ENCODE data around the gene PAPOLG. TPM values are rescaled to one million over a fixed set of nuclear protein-coding genes. Genes with fewer than 3 reads are reported as not detected.

The PAPOLG gene
- total RNA-seq, 2 donors from 2014 or later = 23.2 to 34.1 TPM

DNA sequence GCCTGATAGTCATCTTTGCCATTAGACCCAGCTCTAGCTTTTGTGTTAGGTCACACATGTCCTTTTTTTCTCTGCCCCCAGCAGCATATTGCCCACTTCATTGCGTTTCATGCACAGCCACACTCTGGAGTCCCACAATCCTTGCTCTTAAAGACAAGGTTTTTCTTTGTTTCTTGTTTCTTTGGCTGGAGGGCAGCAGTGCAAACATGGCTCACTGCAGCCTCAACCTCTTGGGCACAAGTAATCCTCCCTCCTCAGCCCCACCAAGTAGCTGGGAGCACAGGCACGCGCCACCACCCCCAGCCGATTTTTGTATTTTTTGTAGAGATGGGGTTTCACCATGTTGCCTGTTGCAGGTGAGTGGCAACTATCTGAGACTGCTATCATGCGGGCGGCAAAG, 16.9 kb upstream of the PAPOLG start:
- Histone ChIP-seq H3K27ac (ENCODE audit: low read depth, low read length) (no peak overlapping the region), H3K9me3 (ENCODE audit: control insufficient read depth, low read length) (no peaks in the 10 kb centered on the region), H3K27me3 (ENCODE audit: control insufficient read depth, insufficient read depth, low read length, poor library complexity, severe bottlenecking) (peaks cover 21% of the 10 kb centered on the region), H3K4me1 (ENCODE audit: control insufficient read depth, insufficient read depth, low read length) (no peaks in the 10 kb centered on the region), H3K4me3 (ENCODE audit: low read length) (no peak overlapping the region), H3K36me3 (ENCODE audit: control insufficient read depth, insufficient read depth, low read length) (no peaks in the 10 kb centered on the region), H3K9ac (ENCODE audit: extremely low read depth, low read length, poor library complexity, severe bottlenecking) (no peak overlapping the region)
- TF ChIP-seq, protein P1, sequence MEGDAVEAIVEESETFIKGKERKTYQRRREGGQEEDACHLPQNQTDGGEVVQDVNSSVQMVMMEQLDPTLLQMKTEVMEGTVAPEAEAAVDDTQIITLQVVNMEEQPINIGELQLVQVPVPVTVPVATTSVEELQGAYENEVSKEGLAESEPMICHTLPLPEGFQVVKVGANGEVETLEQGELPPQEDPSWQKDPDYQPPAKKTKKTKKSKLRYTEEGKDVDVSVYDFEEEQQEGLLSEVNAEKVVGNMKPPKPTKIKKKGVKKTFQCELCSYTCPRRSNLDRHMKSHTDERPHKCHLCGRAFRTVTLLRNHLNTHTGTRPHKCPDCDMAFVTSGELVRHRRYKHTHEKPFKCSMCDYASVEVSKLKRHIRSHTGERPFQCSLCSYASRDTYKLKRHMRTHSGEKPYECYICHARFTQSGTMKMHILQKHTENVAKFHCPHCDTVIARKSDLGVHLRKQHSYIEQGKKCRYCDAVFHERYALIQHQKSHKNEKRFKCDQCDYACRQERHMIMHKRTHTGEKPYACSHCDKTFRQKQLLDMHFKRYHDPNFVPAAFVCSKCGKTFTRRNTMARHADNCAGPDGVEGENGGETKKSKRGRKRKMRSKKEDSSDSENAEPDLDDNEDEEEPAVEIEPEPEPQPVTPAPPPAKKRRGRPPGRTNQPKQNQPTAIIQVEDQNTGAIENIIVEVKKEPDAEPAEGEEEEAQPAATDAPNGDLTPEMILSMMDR (conservative IDR thresholded peaks at IDR 0.05) = no peak
- DNase-seq = peak; percentile 41
- Mint-ChIP-seq H3K4me1 (peaks cover 18% of the 10 kb centered on the region), H3K27ac (no peak overlapping the region), H3K9me3 (no peaks in the 10 kb centered on the region), H3K4me3 (no peak overlapping the region), H3K36me3 (ENCODE audit: low read depth) (no peaks in the 10 kb centered on the region), H3K27me3 (ENCODE audit: insufficient read depth) (peaks cover 51% of the 10 kb centered on the region)
- WGBS, 2 experiments (ENCODE audit: insufficient coverage in 1 of 2, insufficient read length in 1 of 2) = 86 to 95% methylated on average over 3 to 6 of the region's 6 CpGs

GRCh38 chr2:60741576-60741975, 14.5 kb upstream of the PAPOLG start:
- H3K4me1 Mint-ChIP-seq = peaks cover 16% of the 10 kb centered on the region
- Histone ChIP-seq H3K27ac (ENCODE audit: low read depth, low read length) (no peak overlapping the region), H3K27me3 (ENCODE audit: control insufficient read depth, insufficient read depth, low read length, poor library complexity, severe bottlenecking) (no peaks in the 10 kb centered on the region), H3K4me1 (ENCODE audit: control insufficient read depth, insufficient read depth, low read length) (no peaks in the 10 kb centered on the region), H3K9ac (ENCODE audit: extremely low read depth, low read length, poor library complexity, severe bottlenecking) (no peak overlapping the region), H3K36me3 (ENCODE audit: control insufficient read depth, insufficient read depth, low read length) (no peaks in the 10 kb centered on the region), H3K4me3 (ENCODE audit: low read length) (no peak overlapping the region), H3K9me3 (ENCODE audit: control insufficient read depth, low read length) (no peaks in the 10 kb centered on the region)
- no peak overlapping the region for H3K4me3 Mint-ChIP-seq
- no peaks in the 10 kb centered on the region for H3K36me3 Mint-ChIP-seq (ENCODE audit: low read depth)
- H3K27me3 Mint-ChIP-seq (ENCODE audit: insufficient read depth) = peaks cover 42% of the 10 kb centered on the region
- H3K9me3 Mint-ChIP-seq = no peaks in the 10 kb centered on the region
- TF ChIP-seq, protein P1 (conservative IDR thresholded peaks at IDR 0.05) = no peak
- H3K27ac Mint-ChIP-seq = no peak overlapping the region
- WGBS, 2 experiments (ENCODE audit: insufficient coverage in 1 of 2, insufficient read length in 1 of 2) = 93 to 96% methylated on average over 10 to 11 of the region's 11 CpGs
- peak; percentile 53 for DNase-seq

- TF ChIP-seq, protein P1 (conservative IDR thresholded peaks at IDR 0.05) = no peak
- H3K27ac Mint-ChIP-seq = no peak overlapping the region
- DNase-seq = peak; percentile 73
Observed at GRCh38 chr2:60742419-60742818, 13.6 kb upstream of the PAPOLG start.

More at GRCh38 chr2:60742419-60742818, 13.6 kb upstream of the PAPOLG start:
- Histone ChIP-seq H3K9ac (ENCODE audit: extremely low read depth, low read length, poor library complexity, severe bottlenecking) (no peak overlapping the region), H3K36me3 (ENCODE audit: control insufficient read depth, insufficient read depth, low read length) (no peaks in the 10 kb centered on the region), H3K27ac (ENCODE audit: low read depth, low read length) (no peak overlapping the region), H3K4me1 (ENCODE audit: control insufficient read depth, insufficient read depth, low read length) (no peaks in the 10 kb centered on the region), H3K4me3 (ENCODE audit: low read length) (no peak overlapping the region), H3K9me3 (ENCODE audit: control insufficient read depth, low read length) (no peaks in the 10 kb centered on the region), H3K27me3 (ENCODE audit: control insufficient read depth, insufficient read depth, low read length, poor library complexity, severe bottlenecking) (no peaks in the 10 kb centered on the region)
- Mint-ChIP-seq H3K9me3 (no peaks in the 10 kb centered on the region), H3K4me1 (peaks cover 16% of the 10 kb centered on the region), H3K36me3 (ENCODE audit: low read depth) (no peaks in the 10 kb centered on the region), H3K4me3 (no peak overlapping the region), H3K27me3 (ENCODE audit: insufficient read depth) (peaks cover 38% of the 10 kb centered on the region)
- 30 to 52% methylated on average over 3 to 4 of the region's 4 CpGs for WGBS, 2 experiments (ENCODE audit: insufficient coverage in 1 of 2, insufficient read length in 1 of 2)
